ENCODE results near the gene EAF2.
"Not testable (repeated sequence)": the region's sequence is repeated elsewhere in the genome, so short reads cannot be mapped to it uniquely, and the experiment has no call there.

EAF2 gene

DNA sequence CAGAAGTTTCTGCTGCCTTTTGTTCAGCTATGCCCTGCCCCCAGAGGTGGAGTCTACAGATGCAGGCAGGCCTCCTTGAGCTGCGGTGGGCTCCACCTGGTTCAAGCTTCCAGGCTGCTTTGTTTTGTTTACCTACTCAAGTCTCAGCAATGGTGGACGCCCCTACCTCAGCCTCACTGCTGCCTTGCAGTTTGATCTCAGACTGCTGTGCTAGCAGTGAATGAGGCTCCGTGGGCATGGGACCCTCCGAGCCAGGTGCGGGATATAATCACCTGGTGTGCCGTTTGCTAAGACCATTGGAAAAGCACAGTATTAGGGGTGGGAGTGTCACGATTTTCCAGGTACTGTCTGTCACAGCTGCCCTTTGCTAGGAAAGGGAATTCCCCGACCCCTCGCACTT is 28.2 kb downstream of the EAF2 start:
- DNase-seq (ENCODE audit: low read depth in 2 of 2): not testable (repeated sequence)

GRCh38 chr3:121863801-121864200 is 28.8 kb downstream of the EAF2 start:
- no peak for DNase-seq (ENCODE audit: low read depth in 2 of 2)

GRCh38 chr3:121869736-121870135 is 34.7 kb downstream of the EAF2 start:
- no peak for DNase-seq (ENCODE audit: low read depth in 2 of 2)

DNA sequence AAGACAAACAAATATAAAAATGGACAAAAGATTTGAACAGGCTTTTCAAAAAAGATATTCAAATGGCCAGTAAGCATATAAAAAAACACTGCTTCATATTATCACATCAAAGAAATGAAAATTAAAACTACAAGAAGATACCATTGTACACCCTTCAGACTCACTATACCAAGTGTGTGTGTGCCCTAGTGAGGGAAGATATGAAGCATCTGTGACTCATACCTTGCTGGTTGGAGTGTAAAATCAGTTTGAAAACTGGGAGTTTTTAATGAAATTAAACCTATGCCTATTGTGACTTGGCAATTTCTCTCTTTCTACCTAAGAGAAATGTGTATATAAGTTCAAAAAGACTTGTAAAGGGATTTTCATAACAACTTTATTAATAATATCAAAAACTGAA is 35.7 kb downstream of the EAF2 start:
- no peak for DNase-seq (ENCODE audit: low read depth in 2 of 2)

DNA sequence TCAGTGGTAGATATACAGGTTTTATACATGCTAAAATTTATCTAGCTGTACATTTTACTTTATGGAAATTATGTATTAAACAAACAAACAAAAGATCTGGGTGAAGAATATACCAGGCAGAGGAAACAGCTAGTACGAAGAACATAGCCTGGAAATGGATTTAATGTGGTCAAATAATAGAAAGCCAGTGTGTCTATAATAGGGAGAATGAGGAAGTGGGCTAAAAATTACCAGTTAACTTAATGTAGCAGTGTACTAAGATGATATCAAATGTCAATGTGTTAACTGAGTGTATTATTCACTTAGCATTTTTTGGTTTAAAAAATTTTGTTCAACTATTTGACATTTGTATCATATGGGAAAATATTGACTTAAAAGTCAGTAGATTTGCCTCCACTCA is 36.4 kb downstream of the EAF2 start:
- DNase-seq (ENCODE audit: low read depth in 2 of 2): no peak

DNA sequence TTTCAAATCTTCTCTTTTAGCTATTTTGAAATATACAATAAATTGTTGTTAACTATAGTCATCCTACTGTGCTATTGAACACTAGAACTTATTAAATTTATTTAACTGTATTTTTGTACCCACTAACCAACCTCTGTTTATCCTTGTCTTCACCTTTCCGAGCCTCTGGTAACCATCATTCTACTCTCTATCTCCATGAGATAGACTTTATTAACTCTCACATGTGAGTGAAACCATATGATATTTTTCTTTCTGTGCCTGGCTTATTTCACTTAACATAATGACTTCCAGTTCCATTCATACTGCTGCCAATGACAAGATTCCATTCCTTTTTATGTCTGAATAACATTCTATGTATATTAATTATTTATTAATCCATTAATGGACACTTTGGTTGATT is 43.4 kb downstream of the EAF2 start:
- DNase-seq (ENCODE audit: low read depth in 2 of 2): no peak

GRCh38 chr3:121883507-121883906 is 48.5 kb downstream of the EAF2 start:
- DNase-seq (ENCODE audit: low read depth in 2 of 2): no peak

GRCh38 chr3:121885386-121885785 is 50.4 kb downstream of the EAF2 start:
- DNase-seq (ENCODE audit: low read depth in 2 of 2): no peak

DNA sequence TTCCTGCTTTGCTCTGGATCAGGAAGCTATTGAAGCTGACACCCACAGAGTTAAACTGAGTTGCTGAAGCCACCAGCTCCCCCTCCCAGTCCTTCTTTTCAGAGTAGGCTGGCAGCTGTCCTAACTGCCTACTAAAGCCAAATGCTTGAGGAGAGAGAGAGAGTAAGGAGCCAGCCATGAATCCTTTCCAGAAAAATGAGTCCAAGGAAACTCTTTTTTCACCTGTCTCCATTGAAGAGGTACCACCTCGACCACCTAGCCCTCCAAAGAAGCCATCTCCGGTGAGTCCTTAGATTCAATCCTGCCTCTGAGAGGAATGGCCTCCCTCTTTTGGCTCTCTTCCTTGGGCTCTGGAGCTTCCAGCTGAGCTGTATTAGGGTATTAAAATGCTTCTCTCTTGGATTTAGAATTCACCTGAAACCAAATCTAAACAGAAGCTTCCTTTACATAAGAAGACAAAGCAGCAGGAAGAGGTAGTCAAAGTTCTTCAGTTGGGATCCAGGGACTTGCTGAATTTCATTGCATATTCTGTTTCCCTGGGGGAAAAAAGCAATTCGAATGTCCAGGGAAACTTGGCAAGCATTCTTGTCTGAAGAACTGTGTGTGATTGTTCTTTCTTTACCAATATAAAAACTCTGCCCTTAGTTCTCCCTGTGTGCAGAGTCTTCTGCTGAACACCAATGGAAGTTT is 59.4 kb downstream of the EAF2 start, which contains the start of gene SLC15A2:
TSS of gene SLC15A2 (plus strand) at position 101 of the 690 bp plus-strand sequence. CDS start at position 177, 76 bp downstream.
- no peak for DNase-seq (ENCODE audit: low read depth in 2 of 2)

GRCh38 chr3:121895121-121895520 is 60.1 kb downstream of the EAF2 start:
- no peak for DNase-seq (ENCODE audit: low read depth in 2 of 2)

- no peak for DNase-seq (ENCODE audit: low read depth in 2 of 2)
These were observed 60.7 kb downstream of the EAF2 start for GRCh38 chr3:121895736-121896135.

GRCh38 chr3:121896823-121897222 is 61.8 kb downstream of the EAF2 start:
- no peak for DNase-seq (ENCODE audit: low read depth in 2 of 2)

- DNase-seq (ENCODE audit: low read depth in 2 of 2): no peak
These were observed 62.3 kb downstream of the EAF2 start for GRCh38 chr3:121897296-121897695.

DNA sequence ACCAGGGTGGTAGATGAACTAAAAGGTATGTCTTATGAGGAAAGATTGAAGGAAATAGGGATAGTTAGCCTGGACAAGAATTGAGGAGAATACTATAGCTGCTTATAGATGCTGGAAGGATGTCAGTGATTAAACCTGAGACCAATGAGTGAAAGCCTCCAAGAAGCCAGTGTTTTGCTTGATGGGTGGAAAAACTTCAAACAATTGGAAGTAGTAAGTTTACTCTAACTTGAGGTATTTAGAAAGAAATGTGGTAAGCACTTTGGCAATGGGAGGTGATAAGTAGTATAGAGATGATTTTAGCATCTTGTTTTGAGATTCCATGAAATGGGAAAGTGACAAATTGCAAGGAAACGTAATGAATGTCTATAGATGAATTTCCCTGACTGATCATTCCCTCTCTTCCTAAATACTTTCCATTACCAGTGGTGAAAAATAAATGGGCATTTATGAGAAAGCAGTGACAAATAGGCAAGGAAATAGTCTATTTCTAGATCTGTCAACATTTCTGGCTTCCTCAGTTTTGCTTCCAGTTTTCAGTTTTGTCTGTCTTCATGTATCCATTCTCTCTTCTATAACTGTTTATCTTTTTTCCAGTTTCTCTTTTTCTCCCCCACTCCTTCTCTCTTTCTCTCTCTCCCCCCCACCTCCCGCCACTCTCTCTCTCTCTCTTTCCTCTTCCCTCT is 78.4 kb downstream of the EAF2 start:
- DNase-seq (ENCODE audit: low read depth in 2 of 2): no peak

DNA sequence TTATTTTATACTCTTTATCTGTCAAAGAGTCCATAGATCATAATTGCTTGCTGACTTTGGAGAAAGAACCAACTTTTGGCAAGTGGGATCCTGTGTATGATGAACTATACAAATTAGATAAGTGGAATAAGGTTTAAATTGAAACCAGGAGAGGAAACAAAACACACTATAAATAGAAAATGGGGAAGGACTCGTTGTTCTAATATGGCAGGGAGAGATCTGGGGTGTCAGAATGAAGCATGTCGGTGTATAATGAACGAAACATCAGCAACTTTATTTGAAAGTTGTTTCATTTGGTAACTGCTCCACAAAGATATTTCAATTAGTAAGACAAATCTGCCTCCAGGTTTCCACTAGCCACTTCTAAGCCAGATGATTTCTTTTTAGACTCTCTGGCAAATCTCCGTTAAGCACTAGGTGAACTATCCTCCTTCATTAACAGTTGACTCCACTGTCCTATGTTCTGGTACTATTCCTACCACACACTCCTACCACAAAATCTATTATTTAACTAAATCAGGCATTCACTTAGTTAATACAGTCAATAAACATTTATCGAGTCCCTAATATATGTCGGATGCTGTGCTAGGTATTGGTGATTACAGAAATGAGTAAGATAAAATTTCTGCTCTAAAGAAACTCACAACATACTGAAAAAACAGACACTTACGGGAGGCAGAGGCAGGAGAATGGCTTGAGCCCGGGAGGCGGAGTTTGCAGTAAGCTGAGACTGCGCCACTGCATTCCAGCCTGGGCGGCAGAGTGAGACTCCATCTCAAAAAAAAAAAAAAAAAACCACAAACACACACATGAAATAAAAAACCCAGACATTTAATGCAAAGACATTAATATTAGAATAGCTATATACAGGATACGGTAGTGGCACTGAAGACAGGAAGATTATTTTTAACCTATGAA is 79.3 kb downstream of the EAF2 start:
- no peak for DNase-seq (ENCODE audit: low read depth in 2 of 2)

DNA sequence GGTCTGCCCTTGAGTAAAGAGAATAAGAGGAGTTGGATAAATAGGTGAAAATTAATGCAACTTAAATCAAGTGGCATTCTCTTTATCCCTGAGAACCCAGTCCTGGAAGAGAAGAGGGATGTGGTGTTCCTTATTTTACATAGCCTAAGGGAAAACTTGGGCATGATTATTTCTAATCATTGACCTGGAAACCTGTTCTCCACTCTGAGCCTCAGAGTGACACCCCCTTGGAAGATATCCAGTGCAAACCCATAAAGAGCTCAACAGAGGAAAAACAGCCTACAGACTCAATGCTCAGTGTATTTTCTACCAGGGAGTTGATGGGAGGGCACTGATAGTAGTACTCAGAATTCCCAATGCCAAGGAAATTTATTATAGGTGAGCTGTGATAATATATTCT is 81.2 kb downstream of the EAF2 start:
- no peak for DNase-seq (ENCODE audit: low read depth in 2 of 2)

DNA sequence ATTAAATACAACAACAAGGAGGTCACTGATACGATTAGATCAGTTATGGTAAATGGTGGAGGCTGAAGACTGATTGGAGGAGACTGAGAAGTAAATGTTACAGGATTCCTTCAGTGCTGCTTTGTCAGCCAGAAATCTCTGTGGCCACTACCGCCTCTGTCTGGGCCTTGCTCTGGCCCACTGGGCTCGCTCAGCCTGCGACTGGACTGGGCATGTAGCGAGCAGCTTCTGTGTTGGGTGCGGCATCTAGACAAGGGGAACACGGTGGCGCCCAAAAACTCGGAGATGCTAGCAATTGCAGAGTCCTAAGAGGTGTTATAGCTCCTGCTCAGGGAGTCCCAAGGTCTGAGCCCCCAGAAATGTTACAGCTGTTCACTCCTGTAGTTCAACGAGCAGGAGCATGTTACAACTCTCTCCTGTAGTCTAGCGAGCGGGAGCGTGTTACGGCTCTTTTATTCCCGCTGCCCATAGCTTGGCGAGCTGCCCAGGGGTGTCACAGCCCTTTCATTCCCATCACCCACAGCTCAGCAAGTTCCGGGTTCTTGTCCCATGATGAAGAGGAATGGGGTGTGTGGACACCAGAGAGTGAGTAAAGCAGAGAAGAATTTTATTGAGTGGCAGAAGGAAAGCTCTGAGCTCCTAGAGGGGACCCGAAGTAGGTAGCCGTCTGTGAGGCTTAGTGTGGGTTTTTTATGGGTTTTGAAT is 83.9 kb downstream of the EAF2 start:
- DNase-seq (ENCODE audit: low read depth in 2 of 2): no peak

DNA sequence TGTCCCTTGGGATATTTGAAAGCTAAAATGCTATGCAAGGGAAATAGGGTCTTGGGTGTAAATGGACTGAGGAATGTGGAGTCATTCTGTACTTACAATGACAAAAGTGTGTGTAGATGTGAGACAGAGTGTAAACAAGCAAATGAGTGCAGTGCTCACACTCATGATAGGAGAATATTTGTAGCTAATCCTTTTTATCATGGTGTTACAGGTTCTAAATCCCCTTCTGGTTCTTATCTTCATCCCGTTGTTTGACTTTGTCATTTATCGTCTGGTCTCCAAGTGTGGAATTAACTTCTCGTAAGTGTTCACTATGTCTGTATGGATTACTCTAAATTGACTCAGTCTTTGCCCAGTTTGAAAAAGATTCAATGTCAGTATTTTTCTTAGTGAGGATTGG is 89.7 kb downstream of the EAF2 start:
- no peak for DNase-seq (ENCODE audit: low read depth in 2 of 2)

- no peak for DNase-seq (ENCODE audit: low read depth in 2 of 2)
These were observed 91.4 kb downstream of the EAF2 start for GRCh38 chr3:121926380-121926779.
